Stimulated activated CD8-positive, alpha-beta memory T cell treated with anti-CD3 and anti-CD28 coated beads, Interleukin-15, amount 100 ng/mL, for 1 hour (primary cell): Measurements from ENCODE around the gene MARS2.
"Not testable (repeated sequence)": the region's sequence is repeated elsewhere in the genome, so short reads cannot be mapped to it uniquely, and the experiment has no call there.

Source experiments
- DNase-seq: peaks from one replicate; pipeline ENCODE4 v3.0.0-alpha.2; 2020; ENCODE audit warnings: low read depth

Gene MARS2

DNA sequence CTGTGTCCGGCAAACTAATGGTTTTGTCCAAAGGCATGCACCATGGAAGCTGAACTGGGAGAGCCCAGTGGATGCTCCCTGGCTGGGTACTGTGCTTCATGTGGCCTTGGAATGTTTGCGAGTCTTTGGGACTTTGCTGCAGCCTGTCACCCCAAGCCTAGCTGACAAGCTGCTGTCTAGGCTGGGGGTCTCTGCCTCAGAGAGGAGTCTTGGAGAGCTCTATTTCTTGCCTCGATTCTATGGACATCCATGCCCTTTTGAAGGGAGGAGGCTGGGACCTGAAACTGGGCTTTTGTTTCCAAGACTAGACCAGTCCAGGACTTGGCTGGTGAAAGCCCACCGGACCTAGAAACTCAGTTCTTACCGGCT is 1.7 kb downstream of the MARS2 start:
- DNase-seq = no peak

GRCh38 chr2:197707316-197708213 is 2.4 kb downstream of the MARS2 start:
- no peak for DNase-seq

DNA sequence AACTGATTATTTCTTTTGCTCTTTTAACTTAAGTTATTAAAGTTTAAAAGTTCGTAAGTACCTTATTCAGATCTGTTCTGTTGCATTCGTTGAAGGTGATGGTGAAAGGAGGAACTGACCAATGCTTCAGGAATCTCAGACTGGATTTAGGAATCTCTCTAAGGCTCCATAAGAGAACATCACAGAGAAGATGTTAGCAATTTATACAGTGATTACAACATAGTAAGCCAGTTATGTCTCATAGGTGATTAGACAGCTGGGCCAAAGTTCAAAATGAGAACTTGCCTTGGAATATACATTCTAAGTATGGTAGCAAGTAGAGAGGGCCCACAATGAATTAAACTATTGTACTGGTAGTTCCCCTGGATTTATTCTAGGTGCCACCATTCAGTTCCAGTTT is 3.2 kb downstream of the MARS2 start:
- DNase-seq = no peak

GRCh38 chr2:197709140-197709539 is 4.0 kb downstream of the MARS2 start:
- DNase-seq = not testable (repeated sequence)

GRCh38 chr2:197710424-197711042 is 5.4 kb downstream of the MARS2 start:
- no peak for DNase-seq

- no peak for DNase-seq
Measured at GRCh38 chr2:197711578-197711977, 6.4 kb downstream of the MARS2 start.

- no peak for DNase-seq
Measured at GRCh38 chr2:197713271-197713670, 8.1 kb downstream of the MARS2 start.

DNA sequence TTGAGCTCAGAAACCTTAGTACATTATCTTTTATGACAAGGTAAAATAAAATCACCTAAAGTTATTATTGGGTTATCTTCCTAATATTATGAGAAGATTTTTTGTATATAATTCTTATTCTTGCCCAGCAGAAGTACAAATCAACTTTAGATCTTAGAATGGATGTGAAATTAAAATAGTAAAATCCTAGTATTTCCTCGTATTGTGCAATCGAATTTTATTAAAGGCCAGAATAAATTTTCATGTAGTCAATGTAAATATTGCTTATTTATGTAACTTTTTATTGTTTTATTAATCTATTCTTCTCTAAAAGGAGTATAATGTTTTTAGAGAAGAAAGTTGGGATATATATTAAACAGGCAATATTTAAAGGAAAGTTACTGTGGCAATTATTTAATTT is 12.7 kb downstream of the MARS2 start:
- DNase-seq = no peak

GRCh38 chr2:197727011-197727410 is 21.8 kb downstream of the MARS2 start:
- DNase-seq = no peak

GRCh38 chr2:197728555-197729544 is 23.7 kb downstream of the MARS2 start:
- DNase-seq = not testable (repeated sequence)

DNA sequence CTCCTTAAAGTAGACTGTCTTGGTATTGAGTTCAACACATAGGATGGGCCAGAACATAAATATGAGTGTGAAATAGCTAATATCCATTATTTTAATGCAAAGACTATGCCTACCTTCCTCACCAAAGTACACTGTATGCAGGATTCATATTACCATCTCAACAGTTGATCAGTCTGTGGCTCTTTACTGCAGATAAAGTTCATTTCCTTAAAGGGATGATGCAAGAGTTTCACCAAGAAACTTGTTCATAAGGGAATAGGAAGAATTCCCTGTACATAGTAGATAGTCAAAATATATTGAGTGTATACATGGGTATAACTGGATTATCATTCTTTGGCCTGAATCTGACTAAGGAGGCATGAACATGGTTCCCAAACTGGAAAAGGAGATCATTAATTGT is 35.0 kb downstream of the MARS2 start:
- DNase-seq = no peak
